M059J (cell line): ENCODE data around the gene MRTFA. TPM values are rescaled to one million over a fixed set of nuclear protein-coding genes. Genes with fewer than 3 reads are reported as not detected.
"Not testable (repeated sequence)": the region's sequence is repeated elsewhere in the genome, so short reads cannot be mapped to it uniquely, and the experiment has no call there.

Experiments
- DNase-seq: peaks from one replicate; pipeline ENCODE4 v3.0.0-alpha.2; 2012; ENCODE audit warnings: low read depth
- total RNA-seq: library from RNA; depleted of rRNA; stranded (reverse); fragments of >200 nt; shearing (Covaris generic); gene quantifications from 2 replicates; pipeline ENCODE4 v1.2.3, GENCODE V29; 2014; rRNA removed

The MRTFA gene
- 25.4 and 25.8 TPM in 2 replicates for total RNA-seq

- DNase-seq: peak; percentile 99
Observed at GRCh38 chr22:40636380-40637182, at the start of gene MRTFA. TSS of gene MRTFA (minus strand) at chr22:40636719.

GRCh38 chr22:40685406-40685805 is 48.9 kb upstream of the MRTFA start:
- no peak for DNase-seq

- DNase-seq: no peak
Observed at GRCh38 chr22:40684728-40685127, 48.2 kb upstream of the MRTFA start.

GRCh38 chr22:40681451-40681850 is 44.9 kb upstream of the MRTFA start:
- DNase-seq: no peak

- DNase-seq: no peak
Observed at GRCh38 chr22:40680819-40681183, 44.3 kb upstream of the MRTFA start.

- no peak for DNase-seq
Observed at GRCh38 chr22:40679964-40680818, 43.7 kb upstream of the MRTFA start.

- DNase-seq: no peak
Observed at GRCh38 chr22:40679249-40679963, 42.9 kb upstream of the MRTFA start, which contains the start of gene MCHR1. TSS of gene MCHR1 (plus strand) at chr22:40679484. CDS start at chr22:40679653, 169 bp downstream.

- no peak for DNase-seq
Observed at GRCh38 chr22:40678493-40679248, 42.2 kb upstream of the MRTFA start.

- no peak for DNase-seq
Observed at GRCh38 chr22:40676644-40677043, 40.1 kb upstream of the MRTFA start.

- not testable (repeated sequence) for DNase-seq
Observed at GRCh38 chr22:40676166-40676565, 39.6 kb upstream of the MRTFA start.

- no peak for DNase-seq
Observed at GRCh38 chr22:40674274-40674673, 37.8 kb upstream of the MRTFA start.

- DNase-seq: no peak
Observed at GRCh38 chr22:40673017-40673416, 36.5 kb upstream of the MRTFA start.

- no peak for DNase-seq
Observed at GRCh38 chr22:40671796-40672360, 35.4 kb upstream of the MRTFA start.

- no peak for DNase-seq
Observed at GRCh38 chr22:40671369-40671768, 34.9 kb upstream of the MRTFA start.

- DNase-seq: no peak
Observed at GRCh38 chr22:40670058-40670457, 33.5 kb upstream of the MRTFA start.

GRCh38 chr22:40668611-40669411 is 32.3 kb upstream of the MRTFA start:
- peak; percentile 79 for DNase-seq

GRCh38 chr22:40666151-40666848 is 29.8 kb upstream of the MRTFA start:
- DNase-seq: peak; percentile 77

- DNase-seq: peak; percentile 37
Observed at GRCh38 chr22:40665312-40665711, 28.8 kb upstream of the MRTFA start.

GRCh38 chr22:40661671-40662070 is 25.2 kb upstream of the MRTFA start:
- no peak for DNase-seq

GRCh38 chr22:40660730-40661129 is 24.2 kb upstream of the MRTFA start:
- no peak for DNase-seq
